Small intestine (tissue), 16 donors: ENCODE measurements around the gene PINLYP. TPM values are rescaled to one million over a fixed set of nuclear protein-coding genes. Genes with fewer than 3 reads are reported as not detected.

Source experiments
- DNase-seq, 2 donors: peaks; one replicate each; pipeline versions ENCODE4 v3.0.0 to v3.0.0-alpha.2; 2013
- FAIRE-seq: peaks from 2 replicates; lab custom pipeline; 2012; peaks lifted over from hg19 to GRCh38; lab: Jason Lieb, UNC
- H3K27ac ChIP-seq, 3 donors: one replicate each; pipeline ENCODE4 v1.5.1; 2013; ENCODE audit warnings: low read length in 2 of 3, mild to moderate bottlenecking in 2 of 3, control low read depth in 1 of 3, inconsistent platforms in 1 of 3, low read depth in 1 of 3, moderate library complexity in 1 of 3
- H3K27me3 ChIP-seq, 3 donors: one replicate each; pipeline ENCODE4 v1.6.1; 2013; ENCODE audit warnings: low read length in 3 of 3, inconsistent platforms in 1 of 3; ENCODE audit not compliant: control insufficient read depth in 3 of 3, insufficient read depth in 3 of 3
- H3K36me3 ChIP-seq, 3 donors: one replicate each; pipeline ENCODE4 v1.6.1; 2013; ENCODE audit warnings: low read length in 3 of 3, inconsistent platforms in 1 of 3, low read depth in 1 of 3, mild to moderate bottlenecking in 1 of 3, moderate library complexity in 1 of 3; ENCODE audit not compliant: control insufficient read depth in 3 of 3, insufficient read depth in 2 of 3
- H3K4me1 ChIP-seq, 3 donors: one replicate each; pipeline ENCODE4 v1.6.1; 2013; ENCODE audit warnings: low read length in 2 of 3, inconsistent platforms in 1 of 3, low read depth in 1 of 3, mild to moderate bottlenecking in 1 of 3, moderate library complexity in 1 of 3; ENCODE audit not compliant: control insufficient read depth in 3 of 3, insufficient read depth in 2 of 3
- H3K4me3 ChIP-seq, 3 donors: one replicate each; pipeline ENCODE4 v1.5.1; 2013; ENCODE audit warnings: low read length in 3 of 3, control low read depth in 1 of 3, inconsistent platforms in 1 of 3, low read depth in 1 of 3, mild to moderate bottlenecking in 1 of 3, moderate library complexity in 1 of 3
- H3K9me3 ChIP-seq, 2 donors: one replicate each; pipeline ENCODE4 v1.6.1; 2013; ENCODE audit warnings: low read depth in 1 of 2, low read length in 1 of 2; ENCODE audit not compliant: control insufficient read depth in 2 of 2, insufficient read depth in 1 of 2
- WGBS, 3 donors: extraction: QIAGEN DNeasy Blood & Tissue Kit; methylation state at CpG; one replicate each; pipeline ENCODE4 v1.1.7; 2013; 5-methylcytosine and 5-hydroxymethylcytosine counted together
- long read RNA-seq, 10 donors: transcript quantifications; one replicate each; lab custom pipeline, GENCODE V29; 2026
- polyA plus RNA-seq, 4 donors: library from polyadenylated mRNA; stranded (reverse) in 3 of 4; unstranded in 1 of 4; fragments of 200-250 nt in 3 of 4; fragments of 120-200 nt in 1 of 4; gene quantifications; one replicate each; pipeline versions ENCODE4 v1.2.1 to v1.2.3, GENCODE V29; 2013
- donor health status: healthy with polysubstance abuse.
- donor health status: control.
- donor health status: control.
- donor health status: Bipolar disorder and iron deficiency.
- donor health status: healthy.

Gene PINLYP
- 10 to 100 TPM in 1 of 4 donors, 1 to 10 TPM in 3; 5.1 to 13.8 (median 9.1) TPM for polyA plus RNA-seq
- long read RNA-seq, donor 1, transcript PINLYP-205 (4 exons, 557 nt) = major isoform, 7 of 16 reads
- long read RNA-seq, donor 1, partial matches to known transcripts = 0 of 16 reads
- long read RNA-seq, donor 1, other reads (novel, unspliced or antisense) = 0 of 16 reads
- long read RNA-seq, donor 2, partial matches to known transcripts = 0 of 2 reads
- long read RNA-seq, donor 2, other reads (novel, unspliced or antisense) = 0 of 2 reads
- long read RNA-seq, donor 3, partial matches to known transcripts = 0 of 2 reads
- long read RNA-seq, donor 3, other reads (novel, unspliced or antisense) = 0 of 2 reads
- long read RNA-seq, donor 4 = 0 reads
- long read RNA-seq, donor 5 = 0 reads
- long read RNA-seq, donor 6, partial matches to known transcripts = 0 of 6 reads
- long read RNA-seq, donor 6, other reads (novel, unspliced or antisense) = 0 of 6 reads
- long read RNA-seq, donor 7, partial matches to known transcripts = 0 of 4 reads
- long read RNA-seq, donor 7, other reads (novel, unspliced or antisense) = 0 of 4 reads
- long read RNA-seq, donor 8, partial matches to known transcripts = 0 of 1 reads
- long read RNA-seq, donor 8, other reads (novel, unspliced or antisense) = 0 of 1 reads
- long read RNA-seq, donor 9 = 0 reads
- long read RNA-seq, donor 10, partial matches to known transcripts = 0 of 5 reads
- long read RNA-seq, donor 10, other reads (novel, unspliced or antisense) = 0 of 5 reads

GRCh38 chr19:43575156-43575950, at the start of gene PINLYP, which contains the start of gene XRCC1:
PINLYP (plus strand) TSS chr19:43575801; CDS start chr19:43577192, 1,391 bp downstream.
XRCC1 (minus strand) TSS chr19:43575527; CDS start chr19:43575458, 69 bp downstream.
- H3K27ac ChIP-seq = peak within 1 kb of the TSS; percentile 57 to 83 (median 79)
- no peaks in the 10 kb centered on the region for H3K27me3 ChIP-seq
- H3K4me3 ChIP-seq = peak within 1 kb of the TSS; percentile 38 to 99 (median 85)
- FAIRE-seq = no peak
- peaks cover 0 to 17% (median 2%) of the 10 kb centered on the region in 3 donors for H3K36me3 ChIP-seq
- no peaks in the 10 kb centered on the region for H3K9me3 ChIP-seq
- H3K4me1 ChIP-seq = peaks cover 0 to 21% (median 0%) of the 10 kb centered on the region in 3 donors
- peak; percentile 99 for DNase-seq
- WGBS, 3 donors = 0 to 1% (median 1%) methylated on average over 36 to 51 of the region's 51 CpGs

DNA sequence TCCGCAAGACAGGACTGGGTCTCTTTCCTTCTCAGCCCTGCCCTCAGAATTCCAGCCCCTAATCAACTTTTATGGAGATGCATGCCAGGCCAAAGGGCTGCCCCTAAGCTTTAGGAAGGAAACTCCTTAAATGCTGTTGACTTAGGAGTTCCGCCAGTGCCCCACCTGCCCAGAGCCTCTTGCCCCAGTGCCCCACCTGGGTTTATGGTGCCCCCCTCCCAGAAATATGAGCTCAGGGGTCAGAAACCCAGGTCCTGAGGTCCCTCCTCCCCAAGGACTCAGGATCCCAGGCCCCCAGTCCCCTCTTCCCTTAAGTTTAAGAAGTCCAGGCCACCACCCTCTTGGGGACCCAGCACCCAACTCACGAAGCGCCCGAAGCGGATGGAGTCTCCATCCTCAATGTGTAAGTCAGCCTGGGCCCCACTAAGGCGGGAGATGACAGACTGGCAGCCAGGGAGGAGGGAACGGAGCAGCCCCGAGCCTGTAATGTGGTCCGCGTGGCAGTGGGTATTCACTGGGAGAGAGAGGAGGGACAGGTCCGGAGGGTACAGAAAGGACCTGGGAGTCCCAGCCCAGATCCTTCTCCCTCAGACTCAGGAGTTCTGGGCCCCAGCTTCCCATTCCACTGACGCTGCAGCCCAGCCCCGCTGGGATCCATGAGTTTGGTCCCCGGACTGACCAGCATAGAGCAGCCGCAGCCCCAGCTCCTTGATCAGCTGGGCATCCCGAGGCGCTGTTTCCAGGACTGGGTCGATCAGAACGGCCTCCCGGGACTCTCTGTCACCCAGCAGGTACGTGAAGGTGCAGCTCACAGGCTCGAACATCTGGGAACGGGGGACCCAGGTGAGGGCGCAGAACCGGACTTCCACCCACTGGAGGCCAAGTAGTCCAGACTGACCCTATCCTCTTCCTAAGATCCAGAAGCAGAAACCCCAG, 49.5 kb upstream of the PINLYP start:
- Histone ChIP-seq H3K27ac (peak overlapping the region; percentile 84 to 94 (median 87)), H3K36me3 (peaks cover 0 to 17% (median 0%) of the 10 kb centered on the region in 3 donors), H3K27me3 (no peaks in the 10 kb centered on the region), H3K4me1 (peaks cover 0 to 13% (median 6%) of the 10 kb centered on the region in 3 donors), H3K4me3 (peak overlapping the region; percentile 72 to 96 (median 88)), H3K9me3 (no peaks in the 10 kb centered on the region)
- FAIRE-seq (no peak), DNase-seq (peak; percentile 40 to 66)
- WGBS, 3 donors = 1 to 2% (median 2%) methylated on average over 25 to 26 of the region's 26 CpGs

- WGBS, 3 donors = 2 to 3% (median 3%) methylated on average over 50 to 54 of the region's 54 CpGs
- DNase-seq = peak; percentile 83 to 92
- Histone ChIP-seq H3K9me3 (no peaks in the 10 kb centered on the region), H3K27me3 (no peaks in the 10 kb centered on the region), H3K36me3 (peaks cover 0 to 9% (median 0%) of the 10 kb centered on the region in 3 donors), H3K27ac (peak within 1 kb of the TSS; percentile 84 to 94 (median 87)), H3K4me3 (peak within 1 kb of the TSS; percentile 72 to 96 (median 88)), H3K4me1 (peaks cover 0 to 15% (median 6%) of the 10 kb centered on the region in 3 donors)
- no peak for FAIRE-seq
Observed at GRCh38 chr19:43526884-43527859, 48.4 kb upstream of the PINLYP start, which contains the start of gene ETHE1. ETHE1 (minus strand) TSS chr19:43527201; CDS start chr19:43527177, 24 bp downstream.

DNA sequence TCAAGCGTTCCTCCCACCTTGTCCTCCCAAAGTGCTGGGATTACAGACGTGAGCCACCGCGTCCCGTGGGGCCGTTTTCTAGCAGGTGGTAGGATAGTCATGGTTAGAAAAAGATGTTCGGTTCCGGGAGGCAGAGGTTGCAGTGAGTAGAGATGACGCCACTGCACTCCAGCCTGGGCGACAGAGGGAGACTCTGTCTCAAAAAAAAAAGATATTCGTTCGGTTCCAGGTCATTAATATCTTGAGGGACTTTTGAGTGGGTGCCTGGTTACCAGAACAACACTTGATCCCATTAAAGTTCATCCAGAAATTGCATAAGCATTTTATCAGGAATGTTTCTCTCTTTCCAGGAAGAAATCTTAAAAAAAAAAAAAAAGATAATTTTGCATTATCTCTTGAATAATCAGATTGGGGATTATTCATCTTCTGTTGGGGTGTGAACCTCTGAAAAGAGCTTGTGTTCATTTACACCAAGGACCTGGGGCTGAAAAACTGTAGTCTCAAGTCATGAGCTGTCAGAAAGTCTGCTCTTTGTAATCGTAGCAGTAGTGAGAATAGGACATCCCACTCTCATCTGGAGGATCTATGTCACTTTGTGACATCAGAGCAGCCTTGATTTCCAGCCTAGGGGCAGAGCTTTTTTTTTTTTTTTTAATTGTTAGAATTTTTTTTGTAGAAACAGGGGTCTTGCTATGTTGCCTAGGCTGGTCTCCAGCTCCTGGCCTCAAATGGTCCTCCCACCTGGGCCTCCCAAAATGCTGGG, 47.6 kb upstream of the PINLYP start:
- Histone ChIP-seq H3K4me1 (peaks cover 0 to 20% (median 6%) of the 10 kb centered on the region in 3 donors), H3K36me3 (peaks cover 0 to 5% (median 0%) of the 10 kb centered on the region in 3 donors), H3K9me3 (no peaks in the 10 kb centered on the region), H3K27me3 (no peaks in the 10 kb centered on the region), H3K27ac (peak overlapping the region in 2 of 3 donors; percentile 74 to 84), H3K4me3 (peak overlapping the region in 1 of 3 donors; percentile 96)
- 20 to 34% (median 30%) methylated on average over 13 of the region's 13 CpGs for WGBS, 3 donors
- DNase-seq = peak; percentile 40 to 52
- no peak for FAIRE-seq

DNA sequence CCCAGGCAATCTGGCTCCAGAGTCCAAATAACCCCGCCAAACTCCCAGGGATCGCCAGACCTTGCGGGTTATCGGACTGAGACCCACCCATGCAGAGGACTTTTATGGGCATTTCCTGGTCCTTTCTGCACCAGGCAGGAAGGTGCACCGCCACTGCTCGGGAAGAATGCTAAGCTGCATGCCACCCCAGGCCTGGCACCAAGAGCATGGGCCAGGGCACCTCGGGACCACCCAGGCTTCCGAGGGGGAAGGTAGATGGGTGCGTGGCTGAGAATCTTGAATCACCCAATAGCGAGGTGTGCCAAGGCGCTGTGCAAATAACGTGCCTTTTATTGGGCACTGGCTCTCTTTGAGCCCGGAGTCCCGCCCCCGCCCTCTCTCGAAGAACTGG, 43.0 kb upstream of the PINLYP start:
- Histone ChIP-seq H3K4me3 (peak overlapping the region; percentile 2 to 62 (median 48)), H3K36me3 (peaks cover 0 to 8% (median 2%) of the 10 kb centered on the region in 3 donors), H3K27ac (peak overlapping the region; percentile 80 to 95 (median 94)), H3K27me3 (no peaks in the 10 kb centered on the region), H3K4me1 (peaks cover 0 to 18% (median 0%) of the 10 kb centered on the region in 3 donors), H3K9me3 (no peaks in the 10 kb centered on the region)
- FAIRE-seq = no peak
- peak; percentile 72 to 86 for DNase-seq
- 1 to 2% (median 1%) methylated on average over 16 of the region's 16 CpGs for WGBS, 3 donors

GRCh38 chr19:43532962-43533545, 42.5 kb upstream of the PINLYP start, which contains the start of gene ZNF575:
ZNF575 (plus strand) TSS chr19:43533188; CDS start chr19:43534423, 1,235 bp downstream.
- 0 to 1% (median 1%) methylated on average over 46 to 47 of the region's 47 CpGs for WGBS, 3 donors
- FAIRE-seq = no peak
- H3K36me3 ChIP-seq = peaks cover 0 to 11% (median 2%) of the 10 kb centered on the region in 3 donors
- H3K9me3 ChIP-seq = no peaks in the 10 kb centered on the region
- peak within 1 kb of the TSS; percentile 38 to 62 (median 48) for H3K4me3 ChIP-seq
- H3K27me3 ChIP-seq = no peaks in the 10 kb centered on the region
- DNase-seq = peak; percentile 90 to 96
- peaks cover 0 to 13% (median 0%) of the 10 kb centered on the region in 3 donors for H3K4me1 ChIP-seq
- H3K27ac ChIP-seq = peak within 1 kb of the TSS; percentile 80 to 95 (median 94)
